Stimulated activated effector memory CD8-positive, alpha-beta T cell treated with anti-CD3 and anti-CD28 coated beads, Interleukin-12 subunit alpha, Interleukin-12 subunit beta, amount 100 ng/mL, for 72 hours (primary cell): ENCODE data around the gene OR8B2.
A peak's percentile ranks its signal among the peaks of the same experiment; 100 is the strongest.
"Not testable (repeated sequence)": the region's sequence is repeated elsewhere in the genome, so short reads cannot be mapped to it uniquely, and the experiment has no call there.

Experiments used
- ATAC-seq: fragments of 150-1000 bp; cut with Tn5 transposase; 2 replicates; pipeline ENCODE4 v1.10.0; 2021
- DNase-seq, 2 donors: peaks; one replicate each; pipeline ENCODE4 v3.0.0; 2021 to 2022; ENCODE audit warnings: low spot score in 2 of 2
- H3K27ac Mint-ChIP-seq: one replicate; pipeline ENCODE4 v1.8.0; 2022; ENCODE audit warnings: mild to moderate bottlenecking, mixed read lengths
- H3K36me3 Mint-ChIP-seq: one replicate; pipeline ENCODE4 v1.8.0; 2022; ENCODE audit warnings: mild to moderate bottlenecking, mixed read lengths
- H3K4me1 Mint-ChIP-seq: one replicate; pipeline ENCODE4 v1.8.0; 2022; ENCODE audit warnings: mixed read lengths
- H3K4me3 Mint-ChIP-seq: one replicate; pipeline ENCODE4 v1.8.0; 2022; ENCODE audit warnings: mild to moderate bottlenecking, mixed read lengths
- H3K9me3 Mint-ChIP-seq: one replicate; pipeline ENCODE4 v1.8.0; 2022; ENCODE audit warnings: mixed read lengths

Gene OR8B2, protein sequence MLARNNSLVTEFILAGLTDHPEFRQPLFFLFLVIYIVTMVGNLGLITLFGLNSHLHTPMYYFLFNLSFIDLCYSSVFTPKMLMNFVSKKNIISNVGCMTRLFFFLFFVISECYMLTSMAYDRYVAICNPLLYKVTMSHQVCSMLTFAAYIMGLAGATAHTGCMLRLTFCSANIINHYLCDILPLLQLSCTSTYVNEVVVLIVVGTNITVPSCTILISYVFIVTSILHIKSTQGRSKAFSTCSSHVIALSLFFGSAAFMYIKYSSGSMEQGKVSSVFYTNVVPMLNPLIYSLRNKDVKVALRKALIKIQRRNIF

GRCh38 chr11:124384399-124384798 is at the start of gene OR8B2:
Gene OR8B2, minus strand, starts transcription at chr11:124384499. Its CDS starts 1,156 bp downstream, at chr11:124383343.
- no peak for DNase-seq
- Mint-ChIP-seq H3K36me3 (no peaks in the 10 kb centered on the region), H3K27ac (no peak within 1 kb of the TSS), H3K4me1 (no peaks in the 10 kb centered on the region), H3K9me3 (peaks cover 5% of the 10 kb centered on the region), H3K4me3 (no peak within 1 kb of the TSS)
- ATAC-seq, result no peak

GRCh38 chr11:124429599-124429998 is 45.3 kb upstream of the OR8B2 start:
- Mint-ChIP-seq H3K4me1 (no peaks in the 10 kb centered on the region), H3K36me3 (no peaks in the 10 kb centered on the region), H3K4me3 (no peak overlapping the region), H3K9me3 (peaks cover 4% of the 10 kb centered on the region), H3K27ac (no peak overlapping the region)
- ATAC-seq (no peak), DNase-seq (no peak)

DNA sequence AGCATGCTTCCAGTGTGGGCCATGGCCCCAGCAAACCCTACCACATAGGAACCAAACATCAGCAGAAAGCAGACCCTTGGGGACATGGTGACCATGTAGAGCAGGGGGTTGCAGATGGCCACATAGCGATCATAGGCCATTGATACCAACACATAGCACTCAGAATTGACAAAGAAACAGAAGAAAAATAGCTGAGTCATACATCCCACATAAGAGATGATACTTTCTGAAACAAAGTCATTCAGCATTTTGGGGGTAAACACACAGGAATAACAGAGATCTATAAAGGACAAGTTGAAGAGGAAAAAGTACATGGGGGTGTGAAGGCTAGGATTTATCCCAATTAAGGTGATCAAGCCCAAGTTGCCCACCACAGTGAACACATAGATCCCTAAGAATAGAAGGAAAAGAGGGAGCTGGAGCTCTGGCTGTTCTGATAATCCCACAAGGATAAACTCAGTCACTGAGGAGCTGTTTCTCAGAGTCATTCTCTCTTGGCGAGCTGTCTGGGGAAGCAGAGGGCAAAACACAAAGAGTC is 40.2 kb upstream of the OR8B2 start, which contains the start of gene OR8B4:
TSS of gene OR8B4 (minus strand) at position 488 of the 538 bp plus-strand sequence. CDS start at position 488, 0 bp downstream.
- H3K36me3 Mint-ChIP-seq, result no peaks in the 10 kb centered on the region
- H3K9me3 Mint-ChIP-seq, result peaks cover under 1% of the 10 kb centered on the region
- no peak within 1 kb of the TSS for H3K27ac Mint-ChIP-seq
- no peak for ATAC-seq
- H3K4me3 Mint-ChIP-seq, result no peak within 1 kb of the TSS
- DNase-seq, result no peak
- no peaks in the 10 kb centered on the region for H3K4me1 Mint-ChIP-seq

GRCh38 chr11:124421043-124421442 is 36.7 kb upstream of the OR8B2 start:
- no peaks in the 10 kb centered on the region for H3K9me3 Mint-ChIP-seq
- DNase-seq (no peak), ATAC-seq (no peak)
- no peaks in the 10 kb centered on the region for H3K36me3 Mint-ChIP-seq
- H3K27ac Mint-ChIP-seq, result no peak overlapping the region
- H3K4me3 Mint-ChIP-seq, result no peak overlapping the region
- H3K4me1 Mint-ChIP-seq, result no peaks in the 10 kb centered on the region

- no peak overlapping the region for H3K27ac Mint-ChIP-seq
Observed at GRCh38 chr11:124415356-124415923, 31.1 kb upstream of the OR8B2 start.

DNA sequence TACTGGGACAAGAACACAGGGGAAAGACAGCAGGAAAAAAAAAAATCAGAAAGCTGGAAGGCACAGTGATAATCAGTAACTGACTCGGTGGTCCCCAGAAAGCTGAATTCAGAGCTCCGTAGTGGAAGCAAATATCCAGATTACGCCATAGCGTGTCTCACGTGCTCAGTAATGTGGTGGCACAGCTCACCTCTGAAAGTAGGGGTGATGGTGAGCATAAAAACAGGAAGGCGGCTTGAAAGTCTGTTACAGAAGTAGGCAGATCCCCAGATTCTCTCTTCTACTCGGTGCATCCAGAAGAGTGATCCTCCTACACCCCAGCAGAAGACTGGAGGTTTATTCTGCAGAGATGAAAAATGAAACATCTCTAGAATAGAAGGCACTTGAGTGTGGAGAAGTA is 25.6 kb upstream of the OR8B2 start:
- no peaks in the 10 kb centered on the region for H3K4me1 Mint-ChIP-seq
- DNase-seq (no peak), ATAC-seq (no peak)
- no peaks in the 10 kb centered on the region for H3K9me3 Mint-ChIP-seq
- H3K27ac Mint-ChIP-seq, result no peak overlapping the region
- no peak overlapping the region for H3K4me3 Mint-ChIP-seq
- H3K36me3 Mint-ChIP-seq, result no peaks in the 10 kb centered on the region

More at GRCh38 chr11:124415356-124415923, 31.1 kb upstream of the OR8B2 start:
- ATAC-seq (no peak), DNase-seq (no peak)
- H3K9me3 Mint-ChIP-seq, result no peaks in the 10 kb centered on the region
- H3K36me3 Mint-ChIP-seq, result no peaks in the 10 kb centered on the region
- no peak overlapping the region for H3K4me3 Mint-ChIP-seq
- no peaks in the 10 kb centered on the region for H3K4me1 Mint-ChIP-seq

- DNase-seq, result no peak
- ATAC-seq, result no peak
- Mint-ChIP-seq H3K9me3 (no peaks in the 10 kb centered on the region), H3K36me3 (no peaks in the 10 kb centered on the region), H3K4me1 (no peaks in the 10 kb centered on the region), H3K27ac (no peak overlapping the region), H3K4me3 (no peak overlapping the region)
Observed at GRCh38 chr11:124405581-124405980, 21.3 kb upstream of the OR8B2 start.

DNA sequence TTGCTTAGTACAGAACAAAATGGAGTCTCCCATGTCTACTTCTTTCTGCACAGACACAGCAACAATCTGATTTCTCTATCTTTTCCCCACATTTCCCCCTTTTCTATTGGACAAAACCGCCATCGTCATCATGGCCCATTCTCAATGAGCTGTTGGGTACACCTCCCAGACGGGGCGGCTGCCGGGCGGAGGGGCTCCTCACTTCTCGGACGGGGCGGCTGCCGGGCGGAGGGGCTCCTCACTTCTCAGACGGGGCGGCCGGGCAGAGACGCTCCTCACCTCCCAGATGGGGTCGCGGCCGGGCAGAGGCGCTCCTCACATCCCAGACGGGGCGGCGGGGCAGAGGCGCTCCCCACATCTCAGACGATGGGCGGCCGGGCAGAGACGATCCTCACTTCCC is 18.9 kb upstream of the OR8B2 start:
- not testable (repeated sequence) for H3K9me3 Mint-ChIP-seq, H3K4me1 Mint-ChIP-seq, H3K27ac Mint-ChIP-seq, ATAC-seq, DNase-seq, H3K36me3 Mint-ChIP-seq, H3K4me3 Mint-ChIP-seq

GRCh38 chr11:124402326-124402922 is 18.1 kb upstream of the OR8B2 start:
- H3K27ac Mint-ChIP-seq, result no peak overlapping the region
- peak; percentile 5 to 65 for DNase-seq
- no peaks in the 10 kb centered on the region for H3K9me3 Mint-ChIP-seq
- no peaks in the 10 kb centered on the region for H3K4me1 Mint-ChIP-seq
- ATAC-seq, result peak; percentile 75
- no peaks in the 10 kb centered on the region for H3K36me3 Mint-ChIP-seq
- H3K4me3 Mint-ChIP-seq, result no peak overlapping the region

GRCh38 chr11:124398924-124399323 is 14.6 kb upstream of the OR8B2 start, which contains the start of gene OR8B3:
Gene OR8B3, minus strand, starts transcription at chr11:124399024. Its CDS starts 1,673 bp downstream, at chr11:124397351.
- no peak within 1 kb of the TSS for H3K27ac Mint-ChIP-seq
- no peak within 1 kb of the TSS for H3K4me3 Mint-ChIP-seq
- H3K4me1 Mint-ChIP-seq, result no peaks in the 10 kb centered on the region
- DNase-seq, result no peak
- H3K36me3 Mint-ChIP-seq, result no peaks in the 10 kb centered on the region
- no peaks in the 10 kb centered on the region for H3K9me3 Mint-ChIP-seq
- ATAC-seq, result no peak

DNA sequence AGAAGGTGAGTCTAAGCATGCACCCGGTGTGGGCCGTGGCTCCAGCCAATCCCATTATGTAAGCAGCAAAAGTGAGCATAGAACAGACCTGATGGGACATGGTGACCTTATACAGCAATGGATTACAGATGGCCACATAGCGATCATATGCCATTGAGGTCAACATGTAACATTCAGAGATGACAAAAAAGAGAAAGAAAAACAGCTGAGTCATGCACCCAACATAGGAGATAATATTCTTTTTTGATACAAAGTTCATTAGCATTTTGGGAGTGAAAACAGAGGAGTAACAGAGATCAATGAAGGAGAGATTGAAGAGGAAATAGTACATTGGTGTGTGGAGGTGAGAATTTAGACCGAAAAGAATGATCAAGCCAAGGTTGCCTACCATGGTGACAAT is 12.5 kb upstream of the OR8B2 start:
- not testable (repeated sequence) for H3K9me3 Mint-ChIP-seq, DNase-seq, H3K36me3 Mint-ChIP-seq, H3K27ac Mint-ChIP-seq, ATAC-seq, H3K4me3 Mint-ChIP-seq, H3K4me1 Mint-ChIP-seq

- Mint-ChIP-seq H3K36me3 (no peaks in the 10 kb centered on the region), H3K4me1 (no peaks in the 10 kb centered on the region), H3K9me3 (no peaks in the 10 kb centered on the region), H3K4me3 (no peak overlapping the region), H3K27ac (no peak overlapping the region)
- no peak for ATAC-seq
- no peak for DNase-seq
Observed at GRCh38 chr11:124394408-124394807, 10.1 kb upstream of the OR8B2 start.

DNA sequence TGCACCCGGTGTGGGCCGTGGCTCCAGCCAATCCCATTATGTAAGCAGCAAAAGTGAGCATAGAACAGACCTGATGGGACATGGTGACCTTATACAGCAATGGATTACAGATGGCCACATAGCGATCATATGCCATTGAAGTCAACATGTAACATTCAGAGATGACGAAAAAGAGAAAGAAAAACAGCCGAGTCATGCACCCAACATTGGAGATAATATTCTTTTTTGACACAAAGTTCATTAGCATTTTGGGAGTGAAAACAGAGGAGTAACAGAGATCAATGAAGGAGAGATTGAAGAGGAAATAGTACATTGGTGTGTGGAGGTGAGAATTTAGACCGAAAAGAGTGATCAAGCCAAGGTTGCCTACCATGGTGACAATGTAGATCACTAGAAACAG is 1.4 kb downstream of the OR8B2 start:
- not testable (repeated sequence) for DNase-seq, ATAC-seq, H3K4me1 Mint-ChIP-seq, H3K9me3 Mint-ChIP-seq, H3K4me3 Mint-ChIP-seq, H3K36me3 Mint-ChIP-seq, H3K27ac Mint-ChIP-seq

- no peak overlapping the region for H3K4me3 Mint-ChIP-seq
- no peaks in the 10 kb centered on the region for H3K36me3 Mint-ChIP-seq
- no peak for ATAC-seq
- H3K4me1 Mint-ChIP-seq, result no peaks in the 10 kb centered on the region
- no peak for DNase-seq
- H3K27ac Mint-ChIP-seq, result no peak overlapping the region
- peaks cover 5% of the 10 kb centered on the region for H3K9me3 Mint-ChIP-seq
Observed at GRCh38 chr11:124380585-124380984, 3.7 kb downstream of the OR8B2 start.

DNA sequence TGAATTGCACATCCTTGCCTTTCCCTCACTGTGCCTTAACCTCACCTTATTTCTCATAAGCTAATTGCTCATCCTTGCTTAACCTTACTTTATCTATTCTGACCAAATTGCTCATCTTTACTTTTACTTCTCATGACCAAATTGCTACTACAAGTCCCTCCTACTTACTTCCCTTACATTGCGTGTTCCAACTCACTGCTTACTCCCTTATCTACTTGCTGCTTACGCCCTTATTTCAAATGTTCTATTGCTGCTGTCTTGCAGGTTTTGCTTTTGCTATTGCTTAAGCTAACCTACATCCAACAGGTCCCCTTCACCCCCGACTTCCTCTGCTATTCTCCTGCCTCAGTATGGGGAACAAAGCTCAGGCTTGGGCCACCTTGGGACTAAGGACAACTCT is 8.0 kb downstream of the OR8B2 start:
- H3K27ac Mint-ChIP-seq, result no peak overlapping the region
- H3K4me1 Mint-ChIP-seq, result no peaks in the 10 kb centered on the region
- no peak overlapping the region for H3K4me3 Mint-ChIP-seq
- ATAC-seq (no peak), DNase-seq (no peak)
- H3K9me3 Mint-ChIP-seq, result peaks cover 3% of the 10 kb centered on the region
- no peaks in the 10 kb centered on the region for H3K36me3 Mint-ChIP-seq

GRCh38 chr11:124359566-124359965 is 24.7 kb downstream of the OR8B2 start:
- H3K4me3 Mint-ChIP-seq, result no peak overlapping the region

More at GRCh38 chr11:124359566-124359965, 24.7 kb downstream of the OR8B2 start:
- DNase-seq (no peak), ATAC-seq (no peak)
- no peak overlapping the region for H3K27ac Mint-ChIP-seq
- no peaks in the 10 kb centered on the region for H3K4me1 Mint-ChIP-seq
- H3K36me3 Mint-ChIP-seq, result no peaks in the 10 kb centered on the region
- H3K9me3 Mint-ChIP-seq, result peaks cover 3% of the 10 kb centered on the region
